Daoy (cell line): ENCODE results near the gene SLC15A3. TPM values are rescaled to one million over a fixed set of nuclear protein-coding genes. Genes with fewer than 3 reads are reported as not detected.

Source experiments
- DNase-seq: peaks from one replicate; pipeline ENCODE4 v3.0.0-alpha.2; 2015; ENCODE audit warnings: low read depth
- total RNA-seq: library from RNA; depleted of rRNA; stranded (reverse); fragments of >200 nt; shearing (Covaris generic); gene quantifications from 2 replicates; pipeline ENCODE4 v1.2.3, GENCODE V29; 2014; rRNA removed

The SLC15A3 gene
- 3.0 and 3.9 TPM in 2 replicates for total RNA-seq

GRCh38 chr11:60951904-60952741 lies at the start of gene SLC15A3:
TSS of gene SLC15A3 (minus strand) at chr11:60952176. CDS start at chr11:60951551, 625 bp downstream.
- DNase-seq = peak; percentile 51

- no peak for DNase-seq
These were observed 48.5 kb upstream of the SLC15A3 start for GRCh38 chr11:61000426-61000825.

DNA sequence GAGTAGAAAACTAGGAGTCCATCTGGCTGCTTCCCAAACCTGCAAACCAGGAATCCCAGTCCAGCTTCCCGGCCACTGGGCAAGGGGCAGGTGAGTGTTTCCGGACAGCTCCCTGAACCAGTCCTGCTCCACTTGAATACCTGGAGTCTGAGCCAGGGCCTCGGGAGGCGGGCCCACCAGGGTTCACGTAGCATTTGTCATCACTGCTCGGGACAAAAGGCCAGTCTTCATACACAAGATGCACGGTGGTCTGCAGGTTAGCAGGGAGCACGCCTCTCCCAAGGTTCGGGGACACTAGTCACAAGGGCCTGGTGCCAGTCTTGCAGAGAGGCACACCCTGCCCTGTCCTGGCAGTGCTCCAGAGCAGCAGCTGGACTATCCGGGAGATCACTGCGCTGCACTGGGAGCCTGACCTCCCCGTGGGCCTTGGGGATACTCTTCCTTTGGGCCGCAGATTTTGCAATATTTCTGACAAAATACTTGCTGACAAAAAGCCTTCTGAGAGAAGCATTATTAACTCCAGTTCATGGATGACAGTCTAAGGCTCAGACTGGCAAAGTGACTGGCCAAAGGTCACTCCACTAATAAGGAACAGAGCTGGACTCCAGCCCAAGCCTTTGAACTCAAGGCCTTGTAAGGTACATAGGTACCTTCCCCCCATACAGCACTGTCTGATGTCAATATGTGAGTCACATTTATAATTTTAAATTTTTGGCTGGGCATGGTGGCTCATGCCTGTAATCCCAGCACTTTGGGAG lies 44.6 kb upstream of the SLC15A3 start:
- DNase-seq = no peak

- DNase-seq = no peak
These were observed 43.8 kb upstream of the SLC15A3 start for GRCh38 chr11:60995798-60996197.

GRCh38 chr11:60994541-60995080 lies 42.6 kb upstream of the SLC15A3 start:
- DNase-seq = no peak

- no peak for DNase-seq
These were observed 41.6 kb upstream of the SLC15A3 start for GRCh38 chr11:60993615-60994014.

DNA sequence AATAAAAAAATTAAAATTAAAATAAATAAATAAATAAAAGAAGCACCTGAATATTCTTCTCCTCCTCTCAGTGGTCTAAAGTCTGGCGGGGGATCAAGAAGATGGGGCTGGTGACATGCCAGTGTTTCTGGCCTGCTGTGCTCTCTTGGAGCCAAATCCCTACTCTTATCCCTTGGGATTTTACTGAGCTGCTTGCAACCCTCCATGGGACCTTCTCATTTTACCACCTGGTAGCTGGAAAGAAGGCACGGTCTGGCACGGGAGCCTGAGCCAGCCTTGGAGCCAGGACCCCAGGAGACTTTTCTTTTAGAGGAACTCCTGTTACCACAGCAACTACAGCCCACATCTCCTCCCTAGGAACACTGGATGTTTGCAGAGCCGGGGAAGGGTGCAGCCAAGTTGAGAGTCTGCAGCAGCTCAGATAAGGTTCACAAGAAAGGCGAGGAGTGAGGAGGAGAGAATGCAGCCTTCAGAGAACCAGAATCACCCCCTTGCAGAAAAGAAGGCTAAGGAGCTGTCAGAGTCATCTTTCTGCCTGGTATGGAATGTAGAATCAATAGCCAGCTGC lies 41.0 kb upstream of the SLC15A3 start:
- no peak for DNase-seq

- no peak for DNase-seq
These were observed 39.5 kb upstream of the SLC15A3 start for GRCh38 chr11:60991457-60991856.

DNA sequence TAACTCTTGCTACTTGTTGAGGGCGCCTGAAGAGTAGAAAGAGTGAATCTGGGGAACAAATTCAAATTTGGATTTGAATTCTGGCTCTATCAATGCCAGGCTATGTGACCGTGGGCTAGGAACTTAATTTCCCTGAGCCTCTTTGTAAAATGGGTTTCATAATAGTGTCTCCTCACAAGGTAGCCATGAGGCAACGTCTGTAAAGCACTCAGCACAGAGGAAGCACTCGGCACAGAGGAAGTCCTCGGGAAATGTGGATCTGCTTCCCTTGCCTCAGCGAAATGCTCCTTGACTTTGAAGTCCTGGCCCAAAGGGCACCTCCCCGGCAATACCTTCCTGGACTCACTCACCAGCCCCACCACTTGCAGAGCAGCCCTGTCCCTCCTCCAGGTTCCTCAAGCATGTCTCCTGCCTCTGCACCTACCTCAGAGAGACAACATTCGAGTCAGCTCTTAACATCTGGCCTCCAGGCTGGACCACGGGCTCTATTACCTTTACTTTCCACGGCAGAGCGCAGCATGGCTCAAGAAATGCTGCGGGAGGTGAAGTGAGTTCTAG lies 37.2 kb upstream of the SLC15A3 start:
- no peak for DNase-seq

DNA sequence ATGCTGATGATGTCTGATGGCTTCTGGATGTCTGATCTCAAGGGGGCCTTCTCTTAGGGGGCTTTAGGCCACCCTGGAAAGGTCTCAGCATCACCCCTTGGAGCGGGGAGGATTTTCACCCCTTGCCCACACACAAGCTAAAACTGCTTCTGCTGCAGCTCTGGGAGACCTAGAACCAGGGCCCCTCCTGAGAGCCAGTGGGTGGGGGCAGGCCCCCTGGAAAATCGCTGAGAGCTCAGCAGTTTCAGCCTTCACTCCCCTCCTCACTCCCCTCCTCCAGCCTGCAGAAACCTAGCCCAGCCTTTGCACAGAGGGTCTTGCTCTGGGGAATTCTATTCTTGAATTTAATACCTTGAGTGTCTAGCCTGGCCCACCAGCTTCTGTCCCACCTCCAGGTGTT lies 36.7 kb upstream of the SLC15A3 start:
- DNase-seq = no peak

- no peak for DNase-seq
These were observed 35.8 kb upstream of the SLC15A3 start for GRCh38 chr11:60987577-60988277.

DNA sequence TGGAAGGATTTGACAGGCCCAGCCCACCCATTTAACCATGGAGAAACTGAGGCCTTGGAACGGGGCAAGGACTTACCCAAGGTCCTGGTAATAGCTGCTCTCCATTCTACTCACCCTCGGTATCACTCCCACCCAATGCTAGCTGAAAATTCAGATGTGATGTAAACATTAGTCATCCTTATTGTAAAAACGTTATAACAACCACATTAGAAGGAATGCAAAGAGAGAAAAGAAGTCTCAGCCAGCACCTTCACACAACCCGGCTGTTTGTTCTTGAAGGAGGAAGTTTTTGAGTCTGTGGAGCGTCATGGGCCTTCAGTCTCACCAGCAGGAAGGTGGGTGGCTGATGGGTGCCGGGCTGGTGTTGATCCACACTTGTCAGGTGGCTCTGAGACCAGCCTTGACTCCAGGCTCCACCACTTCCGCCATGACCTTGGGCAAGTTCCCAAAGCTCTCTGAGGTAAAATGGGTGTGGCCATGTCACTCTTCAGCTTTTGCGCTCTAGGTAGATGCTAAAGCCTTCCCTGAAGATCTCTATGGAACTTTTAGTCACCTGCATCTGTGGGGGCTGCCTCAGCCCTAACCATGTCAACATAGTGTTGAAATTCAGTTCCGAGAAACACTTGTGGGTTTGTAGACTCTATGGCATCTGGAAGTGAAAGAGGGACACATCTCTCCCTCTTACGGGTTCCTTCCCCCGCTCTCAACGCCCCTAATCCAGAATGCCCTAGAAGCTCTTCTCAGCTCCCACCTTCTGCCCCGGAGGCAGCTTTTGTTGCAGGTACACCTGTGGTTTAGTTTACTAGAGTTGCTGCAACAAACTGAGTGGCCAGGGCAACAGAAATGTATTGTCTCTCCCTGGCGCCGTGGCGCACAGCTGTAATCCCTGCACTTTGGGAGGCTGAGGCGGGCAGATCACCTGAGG lies 34.3 kb upstream of the SLC15A3 start:
- peak; percentile 46 for DNase-seq

DNA sequence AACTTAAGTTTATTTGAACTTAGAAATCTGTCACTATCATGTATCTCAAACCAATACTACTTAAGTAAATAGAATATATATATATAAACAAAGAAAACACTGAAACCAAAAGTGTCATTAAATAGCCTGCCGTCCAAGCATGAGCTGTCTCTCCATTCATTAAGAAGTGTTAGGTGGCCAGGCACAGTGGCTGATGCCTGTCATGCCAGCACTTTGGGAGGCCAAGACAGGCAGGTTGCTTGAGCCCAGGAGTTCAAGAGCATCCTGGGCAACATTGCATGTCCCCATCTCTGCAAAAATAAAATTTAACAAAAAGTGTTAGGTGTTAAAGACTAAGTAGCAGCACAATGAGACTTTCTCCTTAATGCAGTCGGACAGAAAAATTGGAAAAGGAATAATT lies 33.5 kb upstream of the SLC15A3 start:
- DNase-seq = no peak

GRCh38 chr11:60984636-60985035 lies 32.7 kb upstream of the SLC15A3 start:
- DNase-seq = no peak

DNA sequence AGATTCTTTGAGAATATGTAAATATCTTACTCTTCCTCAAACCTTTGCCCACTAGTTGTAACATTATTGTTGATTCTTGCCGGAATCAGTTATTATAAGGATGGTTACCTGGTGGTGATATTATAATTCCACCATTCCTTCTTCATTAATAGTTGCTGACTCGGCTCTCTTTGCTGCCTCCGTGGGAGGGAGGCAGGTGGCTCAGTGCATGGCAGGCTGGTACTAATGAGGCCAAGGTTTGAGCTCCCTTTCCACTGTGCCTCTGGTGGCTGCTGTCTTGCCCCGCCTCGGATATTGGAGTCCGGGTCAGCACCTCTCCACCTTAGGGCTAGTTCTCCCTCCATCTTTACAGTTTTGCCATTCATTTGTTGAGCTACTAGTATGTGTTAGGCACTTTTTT lies 32.2 kb upstream of the SLC15A3 start:
- no peak for DNase-seq

DNA sequence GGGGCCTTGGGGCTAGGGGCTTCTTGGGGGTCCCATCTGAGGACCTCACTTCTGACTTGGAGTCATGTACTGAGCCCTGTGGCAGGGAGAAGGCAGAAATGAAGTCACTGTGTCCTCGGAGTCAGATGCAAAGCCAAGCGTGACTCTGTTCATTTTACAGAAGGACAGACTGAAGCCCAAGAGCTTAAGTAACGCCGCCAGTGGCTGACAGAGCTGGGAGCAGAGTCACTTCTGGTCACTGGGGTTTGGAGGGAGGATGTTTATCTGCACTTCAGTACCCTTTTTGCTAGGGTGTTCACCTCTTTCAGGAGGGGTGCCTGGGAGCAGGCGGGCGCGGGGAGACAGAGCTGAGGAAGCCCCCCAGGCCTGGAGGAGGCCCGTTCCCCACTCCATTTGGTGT lies 30.2 kb upstream of the SLC15A3 start:
- no peak for DNase-seq

DNA sequence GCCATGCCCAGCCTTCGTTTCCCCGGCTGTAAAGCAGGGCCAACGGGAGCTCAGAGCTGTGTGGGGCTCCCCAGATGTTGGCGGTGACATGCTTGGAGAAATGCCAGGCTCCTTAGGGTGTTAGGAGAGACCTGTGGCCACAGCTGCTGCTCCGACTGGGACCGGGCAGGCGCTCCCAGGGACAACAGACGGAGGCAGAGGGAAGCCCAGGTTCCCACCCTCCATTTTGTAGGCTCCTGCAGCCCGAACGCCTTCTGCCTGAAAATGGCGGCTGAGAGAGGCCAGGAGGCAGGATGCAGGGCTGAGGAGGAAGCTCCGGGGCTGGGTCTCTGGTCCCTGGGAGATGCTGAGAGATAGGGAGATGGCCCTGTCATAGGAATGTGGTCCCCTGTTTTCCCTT lies 29.5 kb upstream of the SLC15A3 start:
- no peak for DNase-seq

DNA sequence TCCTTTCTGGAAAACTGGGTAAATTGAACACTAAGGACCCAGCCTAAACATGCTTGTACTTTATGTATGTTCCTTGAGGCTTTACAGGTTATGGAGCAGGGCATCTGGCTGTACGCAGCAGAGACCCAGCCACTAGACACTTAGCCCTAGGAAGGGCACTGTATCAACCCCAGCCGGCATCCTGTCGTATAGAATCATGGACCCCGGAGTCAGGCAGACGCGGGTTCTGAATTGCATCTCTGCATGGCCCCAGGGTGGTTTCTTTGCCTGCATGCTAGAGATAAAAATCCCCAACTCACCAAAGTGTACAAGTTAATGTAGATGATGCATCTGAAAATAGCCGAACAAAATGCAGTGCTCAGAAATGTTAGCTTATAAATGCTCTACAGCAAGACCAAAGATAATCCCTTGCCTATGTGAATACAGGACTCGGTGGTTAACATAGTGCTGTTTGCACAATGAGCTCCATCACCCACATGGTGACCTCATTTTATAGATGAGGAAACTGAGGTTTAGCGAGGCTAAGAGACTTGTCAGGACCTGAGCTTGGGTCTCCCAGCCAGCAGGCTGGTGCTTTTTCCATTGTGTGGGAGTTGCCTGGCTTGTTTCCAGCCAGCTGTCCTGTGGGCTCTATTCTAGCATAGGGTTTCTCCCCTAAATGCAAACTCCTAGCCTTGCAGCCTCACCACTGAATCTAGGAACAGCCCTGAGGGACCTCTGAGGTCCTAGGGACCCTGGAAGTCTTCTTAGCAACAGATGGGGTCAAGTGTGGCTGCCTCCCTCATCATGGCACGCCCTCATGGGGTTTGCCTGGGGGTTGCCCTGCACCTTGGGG lies 26.8 kb upstream of the SLC15A3 start:
- DNase-seq = peak; percentile 18

DNA sequence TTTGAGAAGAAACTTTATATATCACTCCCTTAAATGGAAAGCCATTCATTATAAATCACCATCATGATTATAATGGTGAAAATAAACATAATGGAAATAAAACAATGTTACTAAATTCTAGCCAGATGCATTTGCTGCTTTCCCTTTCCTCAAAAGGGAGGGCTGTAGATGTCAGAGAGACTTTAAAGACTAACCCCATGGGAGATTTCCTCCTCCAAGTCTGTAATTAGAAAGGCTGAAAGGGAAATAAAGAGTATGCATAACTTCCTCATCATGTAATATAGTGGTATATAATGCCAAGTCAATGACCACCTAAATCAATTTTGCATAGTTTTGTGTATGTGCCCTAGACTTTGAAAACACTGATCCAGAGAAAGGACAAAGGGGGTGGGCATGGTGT lies 25.9 kb upstream of the SLC15A3 start:
- DNase-seq = no peak
